ENCODE data around the gene RAX2.
A peak's percentile ranks its signal among the peaks of the same experiment; 100 is the strongest.

Gene RAX2

GRCh38 chr19:3730457-3730958, 41.5 kb downstream of the RAX2 start:
- Histone ChIP-seq H3K9me3 (ENCODE audit: severe bottlenecking) (peaks cover 3% of the 10 kb centered on the region), H3K27ac (no peak overlapping the region), H3K27me3 (ENCODE audit: insufficient read depth, low read depth, severe bottlenecking) (no peaks in the 10 kb centered on the region), H3K4me3 (ENCODE audit: low read depth, low read length) (no peak overlapping the region), H3K36me3 (peaks cover 45% of the 10 kb centered on the region)
- TF ChIP-seq CTCF (IDR thresholded peaks at IDR 0.05; ENCODE audit: low read depth, low read length) = no peak
- DNase-seq = no peak

GRCh38 chr19:3725640-3726310, 46.3 kb downstream of the RAX2 start:
- Histone ChIP-seq H3K4me3 (ENCODE audit: low read depth, low read length) (no peak overlapping the region), H3K27me3 (ENCODE audit: insufficient read depth, low read depth, severe bottlenecking) (no peaks in the 10 kb centered on the region), H3K36me3 (peaks cover 10% of the 10 kb centered on the region), H3K27ac (peak overlapping the region; percentile 90), H3K9me3 (ENCODE audit: severe bottlenecking) (no peaks in the 10 kb centered on the region)
- no peak for TF ChIP-seq CTCF (IDR thresholded peaks at IDR 0.05; ENCODE audit: low read depth, low read length)
- DNase-seq = no peak

- H3K9me3 ChIP-seq (ENCODE audit: severe bottlenecking) = no peaks in the 10 kb centered on the region
- no peak for TF ChIP-seq CTCF (IDR thresholded peaks at IDR 0.05; ENCODE audit: low read depth, low read length)
- no peaks in the 10 kb centered on the region for H3K27me3 ChIP-seq (ENCODE audit: insufficient read depth, low read depth, severe bottlenecking)
- no peak overlapping the region for H3K4me3 ChIP-seq (ENCODE audit: low read depth, low read length)
- DNase-seq = no peak
- peaks cover 3% of the 10 kb centered on the region for H3K36me3 ChIP-seq
- H3K27ac ChIP-seq = peak overlapping the region; percentile 90
Measured at GRCh38 chr19:3725121-3725520, 46.9 kb downstream of the RAX2 start.

GRCh38 chr19:3723883-3724282, 48.1 kb downstream of the RAX2 start:
- Histone ChIP-seq H3K36me3 (peaks cover 3% of the 10 kb centered on the region), H3K4me3 (ENCODE audit: low read depth, low read length) (no peak overlapping the region), H3K27me3 (ENCODE audit: insufficient read depth, low read depth, severe bottlenecking) (no peaks in the 10 kb centered on the region), H3K27ac (peak overlapping the region; percentile 90), H3K9me3 (ENCODE audit: severe bottlenecking) (no peaks in the 10 kb centered on the region)
- DNase-seq = peak; percentile 96
- no peak for TF ChIP-seq CTCF (IDR thresholded peaks at IDR 0.05; ENCODE audit: low read depth, low read length)

GRCh38 chr19:3723110-3723488, 48.9 kb downstream of the RAX2 start:
- no peak for TF ChIP-seq CTCF (IDR thresholded peaks at IDR 0.05; ENCODE audit: low read depth, low read length)
- H3K27ac ChIP-seq = peak overlapping the region; percentile 90
- no peak for DNase-seq
- H3K4me3 ChIP-seq (ENCODE audit: low read depth, low read length) = no peak overlapping the region
- H3K9me3 ChIP-seq (ENCODE audit: severe bottlenecking) = no peaks in the 10 kb centered on the region
- H3K36me3 ChIP-seq = peaks cover 3% of the 10 kb centered on the region
- H3K27me3 ChIP-seq (ENCODE audit: insufficient read depth, low read depth, severe bottlenecking) = no peaks in the 10 kb centered on the region
